Neural cell (in vitro differentiated cells): ENCODE measurements around the gene ZNRD2. TPM values are rescaled to one million over a fixed set of nuclear protein-coding genes. Genes with fewer than 3 reads are reported as not detected.

Experiments used
- H2AFZ ChIP-seq: fragments of 200-600, 300-800 bp; sonication (generic), shearing (Covaris generic); 2 replicates; pipeline ENCODE4 v1.6.0; 2014; ENCODE audit warnings: low read depth, mild to moderate bottlenecking, antibody characterized with exemption, low read length, moderate library complexity
- H3F3A ChIP-seq: fragments of 200-600 bp; shearing (Covaris generic); 2 replicates; pipeline ENCODE4 v1.6.1; 2016; ENCODE audit warnings: mild to moderate bottlenecking, moderate library complexity, mixed read lengths, antibody characterized with exemption, low read length; ENCODE audit not compliant: insufficient read depth, poor library complexity, severe bottlenecking
- H3K27ac ChIP-seq: fragments of 200-600, 300-800 bp; sonication (generic), shearing (Covaris generic); 2 replicates; pipeline ENCODE4 v1.5.1; 2014; ENCODE audit warnings: mild to moderate bottlenecking, low read length, moderate library complexity
- H3K27me3 ChIP-seq: fragments of 300-800, 200-600 bp; sonication (generic), shearing (Covaris generic); 2 replicates; pipeline ENCODE4 v1.6.0; 2014; ENCODE audit warnings: mild to moderate bottlenecking, low read depth, low read length, moderate library complexity; ENCODE audit not compliant: insufficient read depth
- H3K36me3 ChIP-seq: fragments of 300-800, 200-600 bp; sonication (generic), shearing (Covaris generic); 2 replicates; pipeline ENCODE4 v1.5.1; 2014; ENCODE audit warnings: mild to moderate bottlenecking, antibody characterized with exemption, low read length, moderate library complexity; ENCODE audit not compliant: insufficient read depth
- H3K4me2 ChIP-seq: fragments of 300-800, 200-600 bp; sonication (generic), shearing (Covaris generic); 2 replicates; pipeline ENCODE4 v1.6.0; 2014; ENCODE audit warnings: mild to moderate bottlenecking, low read length
- H3K4me3 ChIP-seq: fragments of 300-800, 200-600 bp; sonication (generic), shearing (Covaris generic); 2 replicates; pipeline ENCODE4 v1.5.1; 2014; ENCODE audit warnings: mild to moderate bottlenecking, low read length, moderate library complexity
- H3K79me2 ChIP-seq: fragments of 200-600 bp; shearing (Covaris generic); replicated peaks from 2 replicates; pipeline ENCODE4 v1.6.0; 2014; ENCODE audit warnings: mild to moderate bottlenecking, low read length, moderate library complexity; ENCODE audit not compliant: insufficient read depth
- H3K9ac ChIP-seq: fragments of 300-800, 200-600 bp; sonication (generic), shearing (Covaris generic); 2 replicates; pipeline ENCODE4 v1.6.1; 2016; ENCODE audit warnings: mild to moderate bottlenecking, low read length, mixed read lengths
- H3K9me2 ChIP-seq: fragments of 200-600 bp; shearing (Covaris generic); 2 replicates; pipeline ENCODE4 v1.6.1; 2016; ENCODE audit warnings: mild to moderate bottlenecking, low read length, mixed read lengths; ENCODE audit not compliant: insufficient read depth
- H3K9me3 ChIP-seq: fragments of 200-600, 300-800 bp; sonication (generic), shearing (Covaris generic); 2 replicates; pipeline ENCODE4 v1.6.1; 2016; ENCODE audit warnings: mild to moderate bottlenecking, mixed run types, low read length, moderate library complexity, mixed read lengths
- H4K20me1 ChIP-seq: fragments of 200-600 bp; shearing (Covaris generic); 2 replicates; pipeline ENCODE4 v1.6.1; 2016; ENCODE audit warnings: mild to moderate bottlenecking, mixed run types; ENCODE audit not compliant: insufficient read depth
- CTCF ChIP-seq: fragments of 450-650 bp; IDR thresholded peaks from 2 replicates; pipeline ENCODE4 v1.5.1; 2014; ENCODE audit warnings: antibody characterized with exemption, mild to moderate bottlenecking, moderate library complexity; ENCODE audit not compliant: poor library complexity, severe bottlenecking
- EP300 ChIP-seq: fragments of 450-650 bp; conservative IDR thresholded peaks from 2 replicates; pipeline ENCODE4 v1.6.1; 2014; ENCODE audit warnings: antibody characterized with exemption, mild to moderate bottlenecking, moderate library complexity; ENCODE audit not compliant: poor library complexity, severe bottlenecking
- EZH2 ChIP-seq: fragments of 200-600, 300-800 bp; shearing (Covaris generic), sonication (generic); IDR thresholded peaks from 2 replicates; pipeline ENCODE4 v1.6.1; 2014; ENCODE audit warnings: antibody characterized with exemption, low read length, borderline replicate concordance, mild to moderate bottlenecking; ENCODE audit not compliant: insufficient read depth, poor library complexity, severe bottlenecking
- POLR2AphosphoS5 ChIP-seq: IDR thresholded peaks from 2 replicates; pipeline ENCODE4 v1.6.1; 2012
- RAD21 ChIP-seq: fragments of 450-650 bp; conservative IDR thresholded peaks from 2 replicates; pipeline ENCODE4 v1.6.1; 2014; ENCODE audit warnings: antibody characterized with exemption, mild to moderate bottlenecking, moderate library complexity
- REST ChIP-seq: IDR thresholded peaks from 2 replicates; pipeline ENCODE4 v1.6.1; 2012; ENCODE audit warnings: borderline replicate concordance
- SMC3 ChIP-seq: fragments of 450-650 bp; conservative IDR thresholded peaks from 2 replicates; pipeline ENCODE4 v1.6.1; 2014; ENCODE audit warnings: antibody characterized with exemption, mild to moderate bottlenecking, moderate library complexity; ENCODE audit not compliant: poor library complexity
- TAF1 ChIP-seq: IDR thresholded peaks from 2 replicates; pipeline ENCODE4 v1.6.1; 2012; ENCODE audit warnings: low read depth
- polyA plus RNA-seq: library from polyadenylated mRNA; depleted of rRNA; stranded (reverse); fragments of >200 nt; gene quantifications from 2 replicates; pipeline ENCODE4 v1.2.3, GENCODE V29; 2014

The ZNRD2 gene
- polyA plus RNA-seq, 1 donor from 2014 or later: 36.2 TPM

- no peaks in the 10 kb centered on the region for H4K20me1 ChIP-seq
- no peaks in the 10 kb centered on the region for H3F3A ChIP-seq
- no peaks in the 10 kb centered on the region for H3K9me3 ChIP-seq
- no peak overlapping the region for H3K4me3 ChIP-seq
- H3K9ac ChIP-seq: no peak overlapping the region
- no peak overlapping the region for H3K4me2 ChIP-seq
- H3K27ac ChIP-seq: no peak overlapping the region
- no peaks in the 10 kb centered on the region for H3K9me2 ChIP-seq
- no peak overlapping the region for H2AFZ ChIP-seq
- no peaks in the 10 kb centered on the region for H3K36me3 ChIP-seq
- H3K79me2 ChIP-seq: no peaks in the 10 kb centered on the region
- H3K27me3 ChIP-seq: no peaks in the 10 kb centered on the region
- TF ChIP-seq POLR2AphosphoS5 (no peak), EZH2 (no peak), REST (no peak), CTCF (no peak), SMC3 (no peak), RAD21 (no peak), EP300 (no peak)
These were observed 29.6 kb downstream of the ZNRD2 start for GRCh38 chr11:65599955-65600246.

- Histone ChIP-seq H3K79me2 (no peaks in the 10 kb centered on the region), H3K27ac (no peak overlapping the region), H3K9ac (no peak overlapping the region), H3K27me3 (no peaks in the 10 kb centered on the region), H3K9me3 (no peaks in the 10 kb centered on the region), H3K36me3 (no peaks in the 10 kb centered on the region), H3K9me2 (no peaks in the 10 kb centered on the region), H3K4me2 (no peak overlapping the region), H2AFZ (no peak overlapping the region), H3F3A (no peaks in the 10 kb centered on the region), H4K20me1 (no peaks in the 10 kb centered on the region), H3K4me3 (no peak overlapping the region)
- no peak for TF ChIP-seq POLR2AphosphoS5
- TF ChIP-seq RAD21: no peak
- no peak for TF ChIP-seq CTCF
- no peak for TF ChIP-seq TAF1
- TF ChIP-seq REST: no peak
These were observed 34.0 kb downstream of the ZNRD2 start for GRCh38 chr11:65604258-65604657.
